GM21390 (cell line): ENCODE data around the gene OSBPL2.

Source experiments
- ATAC-seq: cut with Tn5 transposase; IDR thresholded peaks from one replicate; pipeline ENCODE4 v1.9.1; 2021; ENCODE audit not compliant: unreplicated experiment

Gene OSBPL2

DNA sequence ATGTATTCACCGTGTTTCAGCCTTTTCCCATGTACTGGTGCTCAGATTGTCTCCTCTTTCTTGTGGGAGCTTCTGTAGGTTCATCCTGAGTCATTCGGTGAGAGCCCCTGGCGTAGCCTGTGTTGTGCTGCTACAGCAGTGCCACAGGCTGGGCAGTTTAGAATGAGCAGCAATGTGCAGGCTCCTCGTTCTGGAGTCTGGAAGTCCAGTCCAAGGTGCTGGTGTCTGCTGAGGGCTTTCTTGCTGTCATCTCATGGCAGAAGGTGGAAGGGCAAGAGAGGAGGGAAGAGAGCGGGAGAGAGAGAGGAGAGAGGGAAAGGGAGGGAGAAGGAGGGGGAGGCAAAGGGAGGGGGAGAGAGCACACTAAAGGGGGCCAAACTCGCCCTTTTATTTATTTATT is 15.1 kb downstream of the OSBPL2 start:
- no peak for ATAC-seq

DNA sequence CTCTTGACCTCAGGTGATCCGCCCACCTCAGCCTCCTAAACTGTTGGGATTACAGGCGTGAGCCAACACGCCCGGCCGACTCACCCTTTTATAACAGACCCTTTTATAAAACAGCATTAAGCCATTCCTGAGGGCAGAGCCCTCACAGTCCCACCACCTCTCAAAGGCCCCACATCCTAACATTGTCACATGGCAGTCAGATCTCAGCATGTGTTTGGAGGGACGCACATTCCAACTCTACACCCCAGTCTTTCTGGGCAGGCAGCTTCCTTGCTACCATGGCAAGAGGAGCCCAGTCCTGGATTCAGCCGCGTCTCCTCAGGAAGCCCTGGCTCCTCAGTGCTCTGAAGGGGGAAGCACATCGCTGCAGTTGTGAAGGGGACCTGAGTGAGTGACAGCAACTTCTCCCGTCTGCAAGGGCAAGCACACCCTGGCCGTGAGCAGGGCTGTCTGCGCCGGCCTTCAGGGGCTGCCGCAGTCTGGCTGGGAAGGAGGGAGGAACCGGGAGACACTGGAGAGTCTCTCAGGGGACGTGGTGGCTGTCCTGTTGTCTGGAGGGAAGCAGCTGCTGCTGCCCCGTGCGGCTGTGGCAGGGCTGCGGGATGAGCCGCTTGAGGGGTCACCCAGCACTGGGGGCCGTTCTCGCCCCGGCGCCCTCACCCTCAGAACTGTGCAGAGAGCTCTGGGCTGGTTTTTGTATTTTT is 15.9 kb downstream of the OSBPL2 start:
- no peak for ATAC-seq

DNA sequence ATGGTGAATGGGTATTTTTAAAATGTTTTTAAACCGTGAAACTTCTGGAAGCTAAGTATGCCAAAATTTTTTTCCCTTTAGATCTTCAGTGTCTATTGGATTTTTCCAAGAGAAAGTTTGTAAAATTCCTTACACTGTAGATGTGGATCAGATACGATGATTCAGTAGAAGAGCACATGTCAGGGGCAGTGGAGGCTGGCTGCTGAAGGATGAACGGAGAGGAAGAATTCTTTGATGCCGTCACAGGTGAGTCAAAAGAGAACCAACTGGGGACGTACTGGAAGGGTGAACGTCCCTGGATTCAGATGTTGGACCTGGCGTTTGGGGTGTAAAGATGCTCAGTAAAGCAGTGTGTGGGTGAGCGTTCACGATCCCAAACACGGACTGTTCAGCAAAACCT is 17.7 kb downstream of the OSBPL2 start:
- no peak for ATAC-seq

DNA sequence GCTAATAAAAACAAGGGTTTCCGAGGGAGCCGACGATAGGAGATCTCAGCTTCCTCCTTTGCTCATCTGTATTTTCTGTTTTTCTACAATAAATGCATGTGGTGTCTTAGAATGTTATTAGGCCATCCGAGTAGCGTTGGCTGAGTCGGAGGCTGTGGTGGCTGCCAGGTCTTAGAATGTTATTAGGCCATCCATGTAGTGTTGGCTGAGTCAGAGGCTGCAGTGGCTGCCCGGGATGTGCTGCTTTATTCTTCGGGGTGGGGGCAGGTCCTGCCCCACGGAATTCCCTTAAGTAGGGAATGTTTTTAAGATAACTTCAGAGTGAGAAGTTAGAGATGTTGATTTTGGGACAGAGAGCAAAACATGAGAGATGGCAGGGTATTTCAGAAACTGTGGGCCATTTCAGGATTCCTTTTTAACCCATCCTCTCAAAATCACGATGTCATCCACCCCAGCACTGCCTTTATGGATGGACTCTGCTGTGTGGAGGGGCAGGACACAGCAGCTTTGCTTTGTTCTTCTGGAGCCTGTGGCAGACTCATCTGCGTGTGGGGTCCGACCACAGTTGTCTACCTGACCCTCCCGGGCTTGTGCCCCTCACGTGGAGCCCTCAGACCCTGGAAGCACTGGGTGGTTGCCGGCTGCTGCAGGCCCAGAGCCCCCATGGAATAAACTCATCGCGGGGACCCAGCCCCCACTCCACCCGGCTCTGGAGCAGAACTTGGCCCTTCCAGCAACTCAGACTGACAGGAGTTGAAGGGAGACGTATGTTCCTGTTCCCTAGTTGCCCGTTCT is 20.4 kb downstream of the OSBPL2 start:
- ATAC-seq, result no peak

DNA sequence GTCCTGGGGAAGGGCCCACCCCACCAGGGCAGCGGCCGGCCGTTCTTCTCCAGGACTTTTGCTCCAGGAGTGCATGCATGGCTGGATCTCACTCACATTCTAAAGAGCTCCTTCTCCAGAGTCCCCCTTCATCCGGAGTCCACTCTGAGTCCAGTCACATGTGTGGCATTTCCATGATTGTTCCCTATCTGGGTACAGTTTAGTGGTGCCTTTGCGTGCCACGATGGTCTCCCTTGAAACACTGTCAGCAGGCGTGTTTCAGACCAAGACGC is 20.9 kb downstream of the OSBPL2 start:
- no peak for ATAC-seq

DNA sequence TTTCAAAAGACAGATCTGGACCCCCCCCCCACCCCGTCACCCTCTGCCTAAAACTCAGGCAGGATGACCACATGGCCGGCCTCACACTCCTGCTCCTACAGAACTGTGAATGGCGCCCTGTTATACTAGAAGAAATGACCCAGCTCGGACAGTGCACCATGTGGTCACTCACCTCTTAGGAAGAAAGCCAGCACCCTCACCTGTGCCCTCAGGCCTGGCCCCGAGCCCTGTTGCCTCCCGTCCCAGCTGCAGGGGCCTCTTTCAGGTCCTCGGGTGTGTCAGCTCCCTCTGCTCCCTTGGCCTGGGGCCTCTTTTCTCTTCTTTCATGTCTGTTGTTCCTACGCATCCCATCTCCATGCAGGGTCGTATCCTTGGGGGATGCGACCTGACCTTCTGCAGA is 23.7 kb downstream of the OSBPL2 start:
- ATAC-seq, result no peak

DNA sequence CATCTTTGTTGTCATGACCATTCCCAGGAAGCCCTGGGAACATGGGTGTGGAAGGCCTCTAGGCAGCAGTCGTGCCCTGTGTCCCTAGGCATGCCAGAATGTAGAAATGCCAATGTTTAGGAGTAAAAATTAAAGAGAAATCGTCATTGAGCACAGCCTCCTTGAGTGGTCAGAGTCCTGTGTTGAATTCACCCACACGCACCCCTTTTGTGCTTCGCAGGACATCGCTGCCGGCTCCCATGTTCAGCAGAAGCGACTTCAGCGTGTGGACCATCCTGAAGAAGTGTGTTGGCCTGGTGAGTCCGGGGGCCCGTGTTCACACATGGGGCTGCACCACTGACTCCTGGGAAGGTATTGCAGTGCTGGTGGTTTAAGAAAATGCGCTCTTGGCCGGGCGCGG is 25.1 kb downstream of the OSBPL2 start:
- no peak for ATAC-seq

DNA sequence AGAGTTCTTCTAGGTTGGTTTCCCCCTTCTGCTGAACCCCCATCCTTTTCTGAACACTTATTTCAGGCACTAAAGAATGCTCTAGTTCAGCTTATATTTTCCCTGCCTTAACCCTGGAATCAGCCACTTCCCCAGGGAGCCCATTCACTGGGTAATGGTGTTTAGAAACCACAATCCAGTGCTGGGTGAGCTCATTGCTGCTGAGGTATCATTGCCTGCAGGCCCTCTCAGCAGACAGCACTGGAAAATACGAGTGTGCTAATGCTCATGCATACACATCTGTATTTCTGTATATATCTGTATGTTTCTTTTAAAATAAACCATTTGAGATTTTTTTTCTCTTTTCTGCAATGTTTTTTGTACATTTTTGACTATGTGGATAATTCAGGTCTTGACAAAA is 27.0 kb downstream of the OSBPL2 start:
- ATAC-seq, result no peak

DNA sequence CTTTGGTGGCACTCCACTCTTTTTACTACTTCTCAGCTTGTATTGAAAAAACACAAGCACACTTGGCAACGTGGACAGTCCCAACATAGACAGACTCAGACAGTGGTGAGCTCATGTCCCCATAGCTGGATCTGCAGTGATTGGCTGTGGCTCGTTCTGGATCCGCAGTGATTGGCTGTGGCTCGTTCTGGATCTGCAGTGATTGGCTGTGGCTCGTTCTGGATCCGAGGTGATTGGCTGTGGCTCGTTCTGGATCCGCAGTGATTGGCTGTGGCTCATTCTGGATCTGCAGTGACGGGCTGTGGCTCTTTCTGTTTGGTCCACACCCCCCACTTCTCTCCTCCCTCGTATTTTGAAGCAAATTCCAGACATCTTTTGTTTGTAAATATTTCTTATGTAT is 28.0 kb downstream of the OSBPL2 start:
- no peak for ATAC-seq

DNA sequence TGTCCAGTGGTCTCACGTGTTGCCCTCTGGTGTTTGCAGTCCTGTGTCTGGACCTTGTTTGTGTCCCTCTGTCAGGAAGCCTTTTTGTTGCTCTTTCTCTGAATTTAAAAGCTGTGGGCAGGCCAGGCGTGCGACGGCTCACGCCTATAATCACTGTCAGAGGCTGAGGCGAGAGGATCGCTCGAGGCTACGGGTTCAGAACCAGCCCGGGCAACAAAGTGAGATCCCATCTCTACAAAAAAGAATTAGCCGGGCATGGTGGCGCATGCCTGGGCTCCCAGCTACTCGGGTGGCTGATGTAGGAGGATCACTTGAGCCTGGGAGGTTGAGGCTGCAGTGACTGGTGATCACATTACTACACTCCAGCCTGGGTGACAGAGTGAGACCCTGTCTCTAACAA is 28.5 kb downstream of the OSBPL2 start:
- no peak for ATAC-seq

DNA sequence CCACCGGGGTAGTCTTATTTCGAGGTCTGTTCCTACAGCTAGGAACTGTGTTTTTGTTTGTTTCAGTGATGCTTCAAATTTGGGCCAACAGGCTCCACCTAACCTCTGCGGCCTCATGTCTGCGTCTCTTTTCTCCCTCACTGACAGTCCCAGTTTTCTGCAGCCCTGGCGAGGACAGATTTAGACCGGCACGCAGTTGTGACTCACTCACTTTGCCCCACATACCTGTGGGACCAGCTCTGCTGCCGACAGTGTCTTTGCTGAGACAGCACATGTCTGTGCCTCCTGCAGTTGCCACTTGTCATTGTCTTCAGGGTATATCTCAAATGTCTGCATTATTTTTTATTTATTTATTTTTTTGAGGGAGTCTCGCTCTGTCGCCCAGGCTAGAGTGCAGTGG is 29.2 kb downstream of the OSBPL2 start:
- ATAC-seq, result no peak

DNA sequence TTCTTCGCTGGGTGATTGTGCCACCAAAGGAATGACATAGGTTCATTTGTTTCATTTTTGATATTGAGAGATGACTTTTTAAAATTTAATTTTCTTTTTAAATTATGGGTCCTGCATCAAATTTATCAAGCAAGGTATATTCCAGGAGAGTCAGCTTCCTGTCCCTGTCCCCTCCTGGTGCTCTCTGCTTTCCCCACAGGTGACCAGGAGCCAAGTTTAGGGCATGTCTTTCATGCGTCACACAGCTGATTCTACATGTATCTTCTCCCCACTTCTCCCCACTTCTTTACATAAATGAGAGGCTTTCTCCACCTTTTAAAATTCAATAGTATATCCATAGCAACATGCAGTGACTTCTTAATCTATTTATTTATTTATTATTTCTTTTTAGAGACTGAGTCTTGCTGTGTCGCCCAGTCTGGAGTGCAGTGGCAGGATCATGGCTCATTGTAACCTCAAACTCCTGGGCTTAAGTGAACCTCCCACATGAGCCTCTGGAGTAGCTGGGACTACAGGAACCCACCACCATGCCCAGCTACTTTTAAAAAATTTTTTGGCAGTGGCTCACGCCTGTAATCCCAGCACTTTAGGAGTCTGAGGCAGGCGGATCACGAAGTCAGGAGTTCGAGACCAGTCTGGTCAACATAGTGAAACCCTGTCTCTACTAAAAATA is 30.0 kb downstream of the OSBPL2 start:
- ATAC-seq, result no peak

DNA sequence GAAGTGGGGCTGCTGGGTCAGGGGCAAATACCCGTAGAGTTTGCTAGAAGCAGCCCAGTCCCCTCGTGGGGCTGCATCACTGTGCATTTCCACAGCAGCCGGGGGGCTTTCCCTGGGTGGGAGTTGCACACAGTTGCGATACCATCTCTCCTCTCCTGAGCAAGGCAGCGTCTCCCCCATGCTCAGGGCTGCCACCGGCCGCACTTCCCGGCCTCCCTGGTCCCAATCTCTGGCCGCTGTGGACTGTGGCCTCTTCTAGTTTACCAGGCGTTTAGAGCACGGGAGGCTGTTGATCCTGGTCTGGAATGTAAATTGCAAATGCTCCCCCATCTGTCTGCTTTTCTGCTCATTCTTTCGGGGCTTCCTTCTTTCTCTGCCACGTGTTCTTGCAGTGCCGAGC is 31.1 kb downstream of the OSBPL2 start:
- no peak for ATAC-seq

DNA sequence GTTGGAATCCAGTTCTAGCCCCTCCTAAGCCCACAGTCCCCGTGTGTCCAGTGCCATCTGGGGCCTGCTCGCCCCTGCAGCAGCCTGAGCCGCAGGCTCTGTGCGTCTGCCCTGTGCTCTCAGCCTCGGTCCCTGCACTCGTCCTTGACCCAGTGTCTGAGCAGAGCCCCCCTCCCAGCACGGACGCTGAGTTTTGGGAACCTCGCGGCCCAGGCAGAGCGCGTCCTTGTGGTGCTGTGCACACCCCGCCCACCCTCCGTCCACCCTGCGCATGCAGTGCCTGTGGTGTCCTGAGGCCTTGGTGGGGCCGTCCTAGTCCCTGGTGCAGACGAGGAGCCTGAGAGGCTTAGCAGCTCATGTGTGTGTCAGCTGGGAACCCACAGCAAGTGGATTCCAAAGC is 31.6 kb downstream of the OSBPL2 start:
- ATAC-seq, result no peak

DNA sequence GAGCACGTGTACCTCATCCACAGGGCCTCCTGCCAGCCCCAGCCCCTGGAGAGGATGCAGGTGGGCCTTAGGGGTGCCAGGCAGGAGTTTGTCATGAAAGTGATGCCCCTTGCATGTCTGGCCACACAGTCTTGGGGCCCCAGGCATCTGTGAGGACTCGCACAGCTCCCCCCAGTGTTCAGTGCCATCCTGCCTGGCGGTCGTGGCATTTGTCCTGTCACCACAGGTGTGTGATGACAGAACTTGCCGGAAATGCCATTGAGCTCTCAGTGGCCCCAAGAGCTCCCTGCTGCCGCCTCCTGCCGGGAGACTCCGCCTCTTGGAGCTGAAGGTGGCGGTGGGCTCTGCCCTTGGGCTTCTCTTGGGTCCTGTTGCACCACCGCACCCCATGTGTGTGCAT is 33.9 kb downstream of the OSBPL2 start:
- ATAC-seq, result no peak

DNA sequence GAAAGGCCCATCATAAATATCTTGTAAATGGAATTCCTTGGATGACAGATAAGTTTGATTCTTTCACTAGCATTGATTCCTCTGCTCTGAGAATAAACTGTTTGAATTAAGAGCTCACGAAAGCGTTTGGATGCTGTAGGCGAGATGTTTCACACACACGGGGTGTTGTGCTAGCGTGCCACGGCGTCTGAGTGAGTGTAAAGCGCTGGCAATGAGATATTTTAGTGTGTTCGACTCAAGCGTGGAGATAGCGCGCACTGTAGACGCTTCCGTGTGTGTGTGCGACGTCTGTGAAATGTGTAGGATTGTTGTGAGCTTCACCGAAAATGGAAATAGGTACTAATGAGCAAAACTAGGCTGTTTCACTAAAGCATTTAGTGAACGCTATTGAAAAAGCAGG is 35.1 kb downstream of the OSBPL2 start:
- ATAC-seq, result no peak

DNA sequence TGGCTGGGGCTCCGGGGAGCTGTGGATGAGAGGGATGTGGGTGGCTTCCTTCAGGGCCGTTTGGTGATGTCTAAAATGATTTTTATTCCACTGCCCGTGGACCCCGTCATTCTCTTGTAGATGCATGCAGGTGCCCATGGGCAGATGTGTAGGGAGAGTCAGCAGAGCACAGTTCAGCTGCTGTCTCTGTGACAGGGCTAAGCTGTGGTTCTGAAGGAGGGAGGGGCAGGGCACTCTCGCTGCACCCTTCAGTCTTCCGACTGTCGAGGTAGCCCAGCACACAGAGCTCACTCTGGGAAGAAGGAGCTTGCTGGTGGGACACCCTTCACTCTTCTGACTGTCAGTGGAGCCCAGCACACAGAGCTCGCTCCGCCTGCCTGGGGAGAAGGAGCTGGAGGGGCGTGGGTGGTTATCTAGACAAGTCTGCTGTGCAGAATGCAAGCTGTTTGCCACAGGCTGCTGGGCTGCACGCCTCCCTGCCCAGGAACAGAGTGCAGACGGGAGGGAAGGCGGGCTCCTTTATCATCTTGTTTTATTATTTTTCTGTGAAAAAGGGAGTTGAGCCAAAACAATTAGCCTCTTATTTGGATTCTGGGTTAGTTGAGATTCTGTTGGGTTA is 36.1 kb downstream of the OSBPL2 start:
- no peak for ATAC-seq

DNA sequence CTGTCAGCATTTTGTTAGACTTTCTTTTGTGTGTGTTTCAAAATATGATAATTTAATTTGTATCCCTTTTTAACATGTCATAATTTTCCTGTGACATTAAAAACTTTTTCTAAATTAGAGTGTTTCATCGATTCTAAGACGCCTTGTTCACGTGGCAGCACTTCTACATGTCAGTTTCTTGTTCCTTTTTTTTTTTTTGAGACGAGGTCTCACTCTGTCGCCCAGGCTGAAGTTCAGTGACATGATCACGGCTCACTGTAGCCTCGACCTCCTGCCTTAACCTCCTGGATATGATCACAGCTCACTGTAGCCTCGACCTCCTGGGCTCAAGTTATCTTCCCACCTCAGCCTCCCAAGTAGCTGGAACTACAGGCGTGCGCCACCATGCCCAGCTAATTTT is 36.9 kb downstream of the OSBPL2 start:
- ATAC-seq, result no peak

DNA sequence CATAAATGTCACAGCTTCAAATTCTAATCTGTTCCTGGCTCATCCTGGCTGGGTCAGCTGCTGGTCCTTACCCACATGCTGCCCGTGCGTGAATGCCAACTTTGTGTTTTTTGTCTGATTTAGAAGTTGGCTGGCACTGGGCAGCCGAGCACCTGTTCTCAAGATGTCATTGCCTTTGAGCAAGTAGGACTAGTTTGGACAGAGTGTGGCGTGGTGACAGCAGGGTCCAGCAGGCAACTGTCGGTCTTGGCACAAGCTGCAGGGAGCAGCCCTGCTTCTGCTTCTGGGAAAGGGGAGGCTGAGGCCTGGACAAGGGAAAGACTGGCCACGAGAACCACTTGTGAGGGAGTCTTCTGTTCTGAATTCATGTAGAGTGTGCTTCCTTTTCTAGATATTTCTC is 38.1 kb downstream of the OSBPL2 start:
- no peak for ATAC-seq

DNA sequence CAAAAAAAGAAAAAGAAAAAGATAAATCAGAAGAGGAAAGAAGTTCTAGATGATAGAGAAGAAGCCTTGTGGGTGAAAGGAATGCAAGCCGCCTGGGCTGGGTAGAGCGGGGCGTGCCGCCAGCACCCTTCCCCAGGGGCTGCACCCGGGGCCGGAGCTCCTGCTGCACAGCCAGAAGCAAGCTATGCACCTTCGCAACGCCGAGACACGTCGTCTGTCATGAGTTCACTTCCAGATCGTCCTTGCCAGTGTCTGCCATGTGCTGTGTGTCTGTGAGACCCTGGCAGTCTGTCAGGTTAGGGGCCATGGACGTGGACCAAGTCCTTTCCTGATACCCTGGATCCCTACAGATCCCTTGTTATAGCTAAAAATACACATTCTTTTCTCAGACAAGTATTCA is 38.9 kb downstream of the OSBPL2 start:
- ATAC-seq, result no peak

DNA sequence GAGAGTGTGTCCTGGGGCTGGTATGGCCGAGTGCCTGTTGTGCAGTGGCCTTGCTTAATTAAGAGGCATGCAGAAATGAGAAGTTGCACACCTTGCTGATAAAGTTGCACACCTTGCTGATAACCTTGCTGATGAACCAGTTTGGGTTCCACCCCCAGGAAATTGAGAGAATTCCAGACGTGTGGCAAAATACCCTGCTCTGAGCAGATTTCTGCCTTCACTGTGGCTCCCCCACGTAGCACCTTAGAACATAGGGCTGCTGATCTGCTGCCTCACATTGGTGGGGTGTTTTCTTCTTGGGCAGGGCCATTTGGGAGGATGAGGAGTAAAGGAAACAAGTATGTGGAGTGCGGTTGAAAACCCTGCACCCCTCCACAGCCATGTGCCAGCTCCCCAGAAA is 42.0 kb downstream of the OSBPL2 start:
- ATAC-seq, result no peak
